Epithelial cell of proximal tubule (primary cell): ENCODE data around the gene TMEM131. TPM values are rescaled to one million over a fixed set of nuclear protein-coding genes. Genes with fewer than 3 reads are reported as not detected.

Experiments
- DNase-seq: peaks from one replicate; pipeline ENCODE4 v3.0.0-alpha.2; 2011; ENCODE audit warnings: low read depth
- H3K4me3 ChIP-seq: 2 replicates; pipeline ENCODE4 v1.5.1; 2011; ENCODE audit warnings: low read depth, mild to moderate bottlenecking, low read length
- total RNA-seq: library from RNA; depleted of rRNA; stranded (reverse); fragments of >200 nt; gene quantifications from 2 replicates; pipeline ENCODE4 v1.2.3, GENCODE V29; 2015
- TF ChIP-seq, protein P1 (sequence below): conservative IDR thresholded peaks from 2 replicates; pipeline ENCODE4 v1.5.1; 2012; ENCODE audit warnings: low read depth, mild to moderate bottlenecking, low read length

TMEM131 gene
- total RNA-seq, 1 donor from 2014 or later = 16.0 TPM

DNA sequence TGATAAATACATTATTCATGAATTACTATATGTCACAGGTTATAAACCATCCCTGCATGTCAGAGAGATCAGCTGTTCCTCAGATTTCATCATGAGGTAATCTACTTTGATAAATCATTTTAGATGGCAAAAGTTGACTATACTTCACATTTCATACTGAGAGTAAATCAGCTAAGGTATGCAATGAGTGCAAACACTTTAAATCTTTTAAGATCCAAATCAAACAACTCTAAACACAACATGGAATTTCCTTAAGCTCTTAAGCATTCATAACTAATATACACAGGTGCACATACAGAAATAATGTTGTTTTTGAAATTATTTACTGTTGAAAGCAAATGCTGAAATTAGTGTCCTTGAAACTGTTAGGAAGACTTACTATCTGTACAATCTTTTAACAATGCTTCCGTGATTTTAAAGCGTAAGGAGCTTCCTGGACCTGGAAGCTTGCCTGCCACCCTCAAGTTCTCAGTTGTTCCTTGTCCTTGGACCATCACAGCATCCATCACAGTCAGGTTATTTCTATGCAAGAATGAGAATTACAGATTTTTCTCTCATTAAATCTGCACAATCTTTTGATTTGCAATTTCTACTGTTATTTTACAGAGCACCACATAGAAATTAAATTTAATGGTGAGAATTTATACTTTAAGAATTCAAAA lies 199.2 kb downstream of the TMEM131 start:
- no peak for DNase-seq
- no peak overlapping the region for H3K4me3 ChIP-seq
- TF ChIP-seq, protein P1, sequence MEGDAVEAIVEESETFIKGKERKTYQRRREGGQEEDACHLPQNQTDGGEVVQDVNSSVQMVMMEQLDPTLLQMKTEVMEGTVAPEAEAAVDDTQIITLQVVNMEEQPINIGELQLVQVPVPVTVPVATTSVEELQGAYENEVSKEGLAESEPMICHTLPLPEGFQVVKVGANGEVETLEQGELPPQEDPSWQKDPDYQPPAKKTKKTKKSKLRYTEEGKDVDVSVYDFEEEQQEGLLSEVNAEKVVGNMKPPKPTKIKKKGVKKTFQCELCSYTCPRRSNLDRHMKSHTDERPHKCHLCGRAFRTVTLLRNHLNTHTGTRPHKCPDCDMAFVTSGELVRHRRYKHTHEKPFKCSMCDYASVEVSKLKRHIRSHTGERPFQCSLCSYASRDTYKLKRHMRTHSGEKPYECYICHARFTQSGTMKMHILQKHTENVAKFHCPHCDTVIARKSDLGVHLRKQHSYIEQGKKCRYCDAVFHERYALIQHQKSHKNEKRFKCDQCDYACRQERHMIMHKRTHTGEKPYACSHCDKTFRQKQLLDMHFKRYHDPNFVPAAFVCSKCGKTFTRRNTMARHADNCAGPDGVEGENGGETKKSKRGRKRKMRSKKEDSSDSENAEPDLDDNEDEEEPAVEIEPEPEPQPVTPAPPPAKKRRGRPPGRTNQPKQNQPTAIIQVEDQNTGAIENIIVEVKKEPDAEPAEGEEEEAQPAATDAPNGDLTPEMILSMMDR = no peak

DNA sequence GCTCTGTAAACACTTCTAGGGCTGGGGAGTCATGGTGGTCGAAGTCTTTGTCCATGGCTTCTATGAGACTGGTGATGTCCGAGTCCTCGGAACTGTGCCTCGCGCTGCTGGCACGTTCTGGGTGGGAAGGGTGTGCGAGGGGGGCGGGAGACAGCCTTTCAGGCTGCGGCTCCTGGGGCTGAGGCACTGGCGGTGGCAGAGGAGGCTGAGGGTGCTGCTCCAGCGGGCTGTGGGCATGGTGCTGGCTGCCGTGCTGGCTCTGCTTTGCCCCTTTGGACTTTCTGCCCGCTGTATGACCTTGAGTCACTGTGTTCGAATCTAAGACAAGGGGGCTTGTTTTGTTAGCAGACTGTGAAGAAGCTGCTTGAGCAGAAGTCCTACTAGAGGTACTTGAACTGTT lies 203.3 kb downstream of the TMEM131 start:
- TF ChIP-seq, protein P1 = no peak
- DNase-seq = no peak
- H3K4me3 ChIP-seq = no peak overlapping the region

DNA sequence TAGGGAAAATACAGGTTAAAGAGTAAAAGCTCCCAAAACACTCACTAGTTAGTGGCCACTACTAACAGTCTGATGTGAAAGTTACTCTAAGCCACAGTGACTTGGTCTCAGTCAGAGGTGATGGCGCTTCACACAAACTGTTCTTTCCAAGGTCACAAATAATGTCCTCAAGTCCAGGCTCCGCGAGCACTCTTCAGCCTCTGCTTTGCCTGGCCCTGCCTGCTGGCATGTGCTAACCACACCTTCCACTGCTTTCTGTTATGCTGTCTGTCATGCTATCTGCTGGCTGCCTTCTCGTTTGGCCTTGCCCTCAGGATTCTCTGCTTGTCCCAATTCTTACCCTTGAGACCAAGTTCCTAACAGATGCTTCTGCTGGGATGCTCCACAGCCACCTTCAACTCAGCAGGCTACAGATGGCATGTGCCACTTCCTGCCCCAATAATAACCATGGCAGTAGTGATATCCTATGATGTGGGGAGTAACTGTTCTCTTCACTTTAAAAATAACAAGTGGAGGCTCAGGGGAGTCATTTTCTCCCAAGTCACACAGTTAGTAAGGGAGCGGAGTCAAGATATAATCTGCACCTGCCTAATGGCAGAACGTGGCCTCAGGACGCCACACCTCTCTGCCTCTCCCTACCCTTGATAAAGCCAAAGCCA lies 206.6 kb downstream of the TMEM131 start:
- TF ChIP-seq, protein P1 = no peak

DNA sequence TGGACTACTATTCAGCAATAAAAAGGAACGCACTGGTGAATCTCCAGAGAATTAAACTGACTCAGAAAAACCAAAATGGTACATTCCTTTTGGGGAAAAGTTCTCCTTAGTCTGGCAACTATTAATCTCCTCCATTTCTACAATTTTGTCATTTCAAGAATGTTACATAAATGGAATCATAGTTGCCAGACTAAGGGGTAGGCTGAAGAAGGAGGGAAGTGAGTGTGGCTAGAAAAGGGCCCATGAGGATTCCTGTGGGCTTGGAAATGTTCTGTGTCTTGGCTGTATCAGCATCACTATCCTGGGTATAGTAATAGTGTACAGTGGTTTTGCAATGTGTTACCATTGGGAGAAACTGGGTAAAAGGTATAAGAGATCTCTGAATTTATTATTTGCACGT lies 209.9 kb downstream of the TMEM131 start:
- TF ChIP-seq, protein P1 = no peak

More for the DNA sequence above, 206.6 kb downstream of the TMEM131 start:
- no peak for DNase-seq
- no peak overlapping the region for H3K4me3 ChIP-seq

DNA sequence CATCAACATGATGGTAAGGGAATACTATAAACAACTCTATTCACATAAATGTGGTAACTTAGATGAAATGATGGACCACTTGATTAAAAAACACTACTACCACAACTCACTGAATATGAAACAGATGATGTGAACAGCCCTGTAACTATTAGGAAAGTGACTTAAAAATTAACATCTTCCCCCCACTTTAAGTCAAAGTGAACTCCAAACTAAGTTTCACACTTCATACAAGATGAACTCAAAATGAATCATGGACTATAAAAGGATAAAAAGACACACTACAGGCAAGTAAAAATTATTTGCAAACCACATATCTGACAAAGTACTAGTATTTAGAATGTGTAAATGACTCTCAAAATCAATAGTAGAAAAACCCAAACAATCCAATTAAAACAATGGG lies 210.8 kb downstream of the TMEM131 start:
- no peak overlapping the region for H3K4me3 ChIP-seq

More for the DNA sequence above, 209.9 kb downstream of the TMEM131 start:
- no peak for DNase-seq
- H3K4me3 ChIP-seq = no peak overlapping the region

DNA sequence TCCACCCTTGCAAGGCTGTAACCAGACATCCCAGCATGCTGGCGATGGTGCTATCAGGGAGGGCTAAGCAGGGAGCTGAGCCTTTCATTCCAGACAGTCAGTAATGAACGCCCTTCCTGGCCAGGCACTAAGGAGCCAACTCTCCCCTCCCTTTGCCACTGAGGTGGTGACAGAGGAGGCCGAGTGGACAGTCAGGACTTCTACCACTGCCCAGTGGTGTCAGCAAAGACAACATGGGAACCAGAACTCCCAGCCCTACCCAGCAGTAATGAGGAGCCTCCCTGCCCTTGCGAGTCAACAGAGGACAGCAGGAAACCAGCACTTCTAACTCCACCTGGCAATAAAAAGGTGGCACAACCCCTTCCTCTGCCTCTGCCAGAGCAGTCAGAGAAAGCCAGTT lies 213.8 kb downstream of the TMEM131 start:
- no peak overlapping the region for H3K4me3 ChIP-seq
- no peak for DNase-seq
- TF ChIP-seq, protein P1 = no peak

More for the DNA sequence above, 210.8 kb downstream of the TMEM131 start:
- TF ChIP-seq, protein P1 = no peak
- no peak for DNase-seq
